Skeletal muscle satellite cell (primary cell): Measurements from ENCODE around the gene KLHL7.

Experiments
- H3K27me3 ChIP-seq: 2 replicates; pipeline ENCODE4 v1.7.0; 2013; ENCODE audit warnings: low read length; ENCODE audit not compliant: control insufficient read depth, insufficient read depth
- H3K36me3 ChIP-seq: 2 replicates; pipeline ENCODE4 v1.7.0; 2013; ENCODE audit warnings: mild to moderate bottlenecking, control low read depth, low read length; ENCODE audit not compliant: insufficient read depth
- H3K4me1 ChIP-seq: 2 replicates; pipeline ENCODE4 v1.7.0; 2013; ENCODE audit warnings: low read length; ENCODE audit not compliant: control insufficient read depth, insufficient read depth
- H3K4me2 ChIP-seq: 2 replicates; pipeline ENCODE4 v1.7.0; 2013; ENCODE audit warnings: mild to moderate bottlenecking, low read length
- H3K4me3 ChIP-seq: 2 replicates; pipeline ENCODE4 v1.7.0; 2013; ENCODE audit warnings: low read length
- H3K9ac ChIP-seq: 2 replicates; pipeline ENCODE4 v1.7.0; 2013; ENCODE audit warnings: mild to moderate bottlenecking, low read depth, low read length, moderate library complexity
- H3K9me3 ChIP-seq: replicated peaks from 2 replicates; pipeline ENCODE4 v1.7.0; 2013; ENCODE audit warnings: mild to moderate bottlenecking, control low read depth, low read length

Gene KLHL7

GRCh38 chr7:23207884-23208283 lies 102.3 kb downstream of the KLHL7 start:
- Histone ChIP-seq H3K4me2 (no peak overlapping the region), H3K27me3 (peaks cover 2% of the 10 kb centered on the region), H3K9me3 (no peaks in the 10 kb centered on the region), H3K4me1 (no peaks in the 10 kb centered on the region), H3K9ac (no peak overlapping the region), H3K36me3 (no peaks in the 10 kb centered on the region), H3K4me3 (no peak overlapping the region)

GRCh38 chr7:23208316-23208715 lies 102.7 kb downstream of the KLHL7 start:
- no peak overlapping the region for H3K9ac ChIP-seq
- H3K27me3 ChIP-seq: peaks cover 2% of the 10 kb centered on the region
- no peak overlapping the region for H3K4me2 ChIP-seq
- no peak overlapping the region for H3K4me3 ChIP-seq
- no peaks in the 10 kb centered on the region for H3K9me3 ChIP-seq
- H3K36me3 ChIP-seq: no peaks in the 10 kb centered on the region
- no peaks in the 10 kb centered on the region for H3K4me1 ChIP-seq

- Histone ChIP-seq H3K4me2 (no peak overlapping the region), H3K9me3 (no peaks in the 10 kb centered on the region), H3K9ac (no peak overlapping the region), H3K4me1 (no peaks in the 10 kb centered on the region), H3K36me3 (no peaks in the 10 kb centered on the region), H3K4me3 (no peak overlapping the region), H3K27me3 (peaks cover 2% of the 10 kb centered on the region)
Measured at GRCh38 chr7:23210506-23210905, 104.9 kb downstream of the KLHL7 start.

GRCh38 chr7:23211589-23211988 lies 106.0 kb downstream of the KLHL7 start:
- no peak overlapping the region for H3K4me3 ChIP-seq
- peaks cover 2% of the 10 kb centered on the region for H3K27me3 ChIP-seq
- no peaks in the 10 kb centered on the region for H3K9me3 ChIP-seq
- H3K4me2 ChIP-seq: no peak overlapping the region
- H3K4me1 ChIP-seq: no peaks in the 10 kb centered on the region
- H3K36me3 ChIP-seq: no peaks in the 10 kb centered on the region
- H3K9ac ChIP-seq: no peak overlapping the region

- Histone ChIP-seq H3K27me3 (peaks cover 2% of the 10 kb centered on the region), H3K4me1 (no peaks in the 10 kb centered on the region), H3K9ac (no peak overlapping the region), H3K9me3 (no peaks in the 10 kb centered on the region), H3K36me3 (no peaks in the 10 kb centered on the region), H3K4me2 (no peak overlapping the region), H3K4me3 (no peak overlapping the region)
Measured at GRCh38 chr7:23212395-23212794, 106.8 kb downstream of the KLHL7 start.

GRCh38 chr7:23212841-23213240 lies 107.3 kb downstream of the KLHL7 start:
- no peaks in the 10 kb centered on the region for H3K9me3 ChIP-seq
- H3K4me3 ChIP-seq: no peak overlapping the region
- H3K9ac ChIP-seq: no peak overlapping the region
- H3K27me3 ChIP-seq: peaks cover 2% of the 10 kb centered on the region
- H3K4me1 ChIP-seq: no peaks in the 10 kb centered on the region
- H3K36me3 ChIP-seq: no peaks in the 10 kb centered on the region
- H3K4me2 ChIP-seq: no peak overlapping the region

- Histone ChIP-seq H3K27me3 (peaks cover 2% of the 10 kb centered on the region), H3K9me3 (no peaks in the 10 kb centered on the region), H3K4me2 (no peak overlapping the region), H3K9ac (no peak overlapping the region), H3K4me3 (no peak overlapping the region), H3K4me1 (no peaks in the 10 kb centered on the region), H3K36me3 (no peaks in the 10 kb centered on the region)
Measured at GRCh38 chr7:23213755-23214154, 108.2 kb downstream of the KLHL7 start.

- Histone ChIP-seq H3K9me3 (no peaks in the 10 kb centered on the region), H3K4me2 (no peak overlapping the region), H3K36me3 (no peaks in the 10 kb centered on the region), H3K9ac (no peak overlapping the region), H3K4me3 (no peak overlapping the region), H3K4me1 (no peaks in the 10 kb centered on the region), H3K27me3 (peaks cover 2% of the 10 kb centered on the region)
Measured at GRCh38 chr7:23214423-23214822, 108.8 kb downstream of the KLHL7 start.

- H3K9me3 ChIP-seq: no peaks in the 10 kb centered on the region
- no peaks in the 10 kb centered on the region for H3K36me3 ChIP-seq
Measured at GRCh38 chr7:23214938-23215337, 109.4 kb downstream of the KLHL7 start.

GRCh38 chr7:23216021-23216420 lies 110.4 kb downstream of the KLHL7 start:
- no peaks in the 10 kb centered on the region for H3K4me1 ChIP-seq
- no peaks in the 10 kb centered on the region for H3K36me3 ChIP-seq
- no peak overlapping the region for H3K9ac ChIP-seq
- H3K27me3 ChIP-seq: peaks cover 2% of the 10 kb centered on the region
- H3K4me2 ChIP-seq: no peak overlapping the region
- no peaks in the 10 kb centered on the region for H3K9me3 ChIP-seq
- no peak overlapping the region for H3K4me3 ChIP-seq

More at GRCh38 chr7:23214938-23215337, 109.4 kb downstream of the KLHL7 start:
- H3K4me1 ChIP-seq: no peaks in the 10 kb centered on the region
- H3K27me3 ChIP-seq: peaks cover 2% of the 10 kb centered on the region
- H3K9ac ChIP-seq: no peak overlapping the region
- no peak overlapping the region for H3K4me3 ChIP-seq
- no peak overlapping the region for H3K4me2 ChIP-seq

- Histone ChIP-seq H3K4me1 (no peaks in the 10 kb centered on the region), H3K4me3 (no peak overlapping the region), H3K27me3 (no peaks in the 10 kb centered on the region), H3K4me2 (no peak overlapping the region), H3K9ac (no peak overlapping the region), H3K9me3 (no peaks in the 10 kb centered on the region), H3K36me3 (no peaks in the 10 kb centered on the region)
Measured at GRCh38 chr7:23218196-23218595, 112.6 kb downstream of the KLHL7 start.

- Histone ChIP-seq H3K9me3 (no peaks in the 10 kb centered on the region), H3K27me3 (no peaks in the 10 kb centered on the region), H3K4me2 (no peak overlapping the region), H3K4me1 (no peaks in the 10 kb centered on the region), H3K9ac (no peak overlapping the region), H3K36me3 (no peaks in the 10 kb centered on the region), H3K4me3 (no peak overlapping the region)
Measured at GRCh38 chr7:23220690-23221305, 115.2 kb downstream of the KLHL7 start.
